ENCODE results near the gene TCF3. TPM values are rescaled to one million over a fixed set of nuclear protein-coding genes. Genes with fewer than 3 reads are reported as not detected.
"Not testable (repeated sequence)": the region's sequence is repeated elsewhere in the genome, so short reads cannot be mapped to it uniquely, and the experiment has no call there.

TCF3 gene
- polyA plus RNA-seq, 1 donor (not counting 4 experiments of a cell fraction or from before 2014, with no cell fraction given), result 40.0 TPM

GRCh38 chr19:1645299-1645698, 7.1 kb downstream of the TCF3 start:
- H3K79me2 ChIP-seq (ENCODE audit: control insufficient read depth, insufficient read depth, low read length), result peaks cover 25% of the 10 kb centered on the region
- H2AFZ ChIP-seq (ENCODE audit: control insufficient read depth, low read length), result no peak overlapping the region
- no peak for FAIRE-seq
- no peak for TF ChIP-seq CTCF (optimal IDR thresholded peaks at IDR 0.05 in 1 of 3, IDR thresholded peaks at IDR 0.05 in 1 of 3, conservative IDR thresholded peaks at IDR 0.05 in 1 of 3; ENCODE audit: extremely low read depth in 1 of 3, insufficient read depth in 2 of 3, low read length in 3 of 3)
- no peak for TF ChIP-seq EZH2 (IDR thresholded peaks at IDR 0.05; ENCODE audit: low read length)
- H3K4me2 ChIP-seq (ENCODE audit: control insufficient read depth, extremely low read depth, insufficient read depth, low read depth, low read length), result no peak overlapping the region
- no peaks in the 10 kb centered on the region for H3K9me3 ChIP-seq (ENCODE audit: control insufficient read depth, low read depth, low read length)
- H3K9ac ChIP-seq (ENCODE audit: control insufficient read depth, extremely low read depth, insufficient read depth, low read length), result no peak overlapping the region
- H3K36me3 ChIP-seq (ENCODE audit: control insufficient read depth in 2 of 2, extremely low read depth in 1 of 2, insufficient read depth in 2 of 2, low read length in 2 of 2), result peaks cover 26 to 38% of the 10 kb centered on the region in 2 experiments
- no peaks in the 10 kb centered on the region for H3K9me1 ChIP-seq (ENCODE audit: control insufficient read depth, extremely low read depth, insufficient read depth, low read length)
- dilution Hi-C loops (cut with MboI; ENCODE audit: extremely low pct_ligation_motif_present, low sequenced_read_pairs), result no loop called here
- H3K27me3 ChIP-seq (ENCODE audit: control insufficient read depth, extremely low read depth, insufficient read depth, low read length), result no peaks in the 10 kb centered on the region
- H3K4me1 ChIP-seq (ENCODE audit: control insufficient read depth, extremely low read depth, insufficient read depth, low read length), result no peaks in the 10 kb centered on the region
- no peak for DNase-seq (ENCODE audit: low read depth, low spot score)
- no peak overlapping the region for H3K4me3 ChIP-seq (ENCODE audit: control insufficient read depth in 2 of 3, extremely low read depth in 1 of 3, insufficient read depth in 2 of 3, low read depth in 1 of 3, low read length in 3 of 3)
- no peak overlapping the region for H3K27ac ChIP-seq (ENCODE audit: control insufficient read depth, insufficient read depth, low read length)
- H4K20me1 ChIP-seq (ENCODE audit: control insufficient read depth, extremely low read depth, insufficient read depth, low read length), result no peaks in the 10 kb centered on the region

GRCh38 chr19:1644070-1644469, 8.3 kb downstream of the TCF3 start:
- TF ChIP-seq CTCF (optimal IDR thresholded peaks at IDR 0.05 in 1 of 3, IDR thresholded peaks at IDR 0.05 in 1 of 3, conservative IDR thresholded peaks at IDR 0.05 in 1 of 3; ENCODE audit: extremely low read depth in 1 of 3, insufficient read depth in 2 of 3, low read length in 3 of 3) (no peak), EZH2 (IDR thresholded peaks at IDR 0.05; ENCODE audit: low read length) (no peak)
- no peak overlapping the region for H3K4me2 ChIP-seq (ENCODE audit: control insufficient read depth, extremely low read depth, insufficient read depth, low read depth, low read length)
- H3K79me2 ChIP-seq (ENCODE audit: control insufficient read depth, insufficient read depth, low read length), result peaks cover 21% of the 10 kb centered on the region
- no peaks in the 10 kb centered on the region for H3K27me3 ChIP-seq (ENCODE audit: control insufficient read depth, extremely low read depth, insufficient read depth, low read length)
- no peaks in the 10 kb centered on the region for H4K20me1 ChIP-seq (ENCODE audit: control insufficient read depth, extremely low read depth, insufficient read depth, low read length)
- no peaks in the 10 kb centered on the region for H3K4me1 ChIP-seq (ENCODE audit: control insufficient read depth, extremely low read depth, insufficient read depth, low read length)
- H3K9me3 ChIP-seq (ENCODE audit: control insufficient read depth, low read depth, low read length), result no peaks in the 10 kb centered on the region
- H2AFZ ChIP-seq (ENCODE audit: control insufficient read depth, low read length), result no peak overlapping the region
- H3K9me1 ChIP-seq (ENCODE audit: control insufficient read depth, extremely low read depth, insufficient read depth, low read length), result no peaks in the 10 kb centered on the region
- no peak overlapping the region for H3K27ac ChIP-seq (ENCODE audit: control insufficient read depth, insufficient read depth, low read length)
- H3K4me3 ChIP-seq (ENCODE audit: control insufficient read depth in 2 of 3, extremely low read depth in 1 of 3, insufficient read depth in 2 of 3, low read depth in 1 of 3, low read length in 3 of 3), result no peak overlapping the region
- peaks cover 28 to 39% of the 10 kb centered on the region in 2 experiments for H3K36me3 ChIP-seq (ENCODE audit: control insufficient read depth in 2 of 2, extremely low read depth in 1 of 2, insufficient read depth in 2 of 2, low read length in 2 of 2)
- no peak overlapping the region for H3K9ac ChIP-seq (ENCODE audit: control insufficient read depth, extremely low read depth, insufficient read depth, low read length)
- dilution Hi-C loops (cut with MboI; ENCODE audit: extremely low pct_ligation_motif_present, low sequenced_read_pairs), result no loop called here
- FAIRE-seq (no peak), DNase-seq (ENCODE audit: low read depth, low spot score) (no peak)

GRCh38 chr19:1640893-1641448, 11.4 kb downstream of the TCF3 start:
- dilution Hi-C loops (cut with MboI; ENCODE audit: extremely low pct_ligation_motif_present, low sequenced_read_pairs); H4K20me1 ChIP-seq (ENCODE audit: control insufficient read depth, extremely low read depth, insufficient read depth, low read length); H3K9me1 ChIP-seq (ENCODE audit: control insufficient read depth, extremely low read depth, insufficient read depth, low read length); H3K9me3 ChIP-seq (ENCODE audit: control insufficient read depth, low read depth, low read length); H3K4me3 ChIP-seq (ENCODE audit: control insufficient read depth in 2 of 3, extremely low read depth in 1 of 3, insufficient read depth in 2 of 3, low read depth in 1 of 3, low read length in 3 of 3); DNase-seq (ENCODE audit: low read depth, low spot score); H3K9ac ChIP-seq (ENCODE audit: control insufficient read depth, extremely low read depth, insufficient read depth, low read length); H2AFZ ChIP-seq (ENCODE audit: control insufficient read depth, low read length); H3K27ac ChIP-seq (ENCODE audit: control insufficient read depth, insufficient read depth, low read length); H3K4me1 ChIP-seq (ENCODE audit: control insufficient read depth, extremely low read depth, insufficient read depth, low read length); FAIRE-seq; H3K27me3 ChIP-seq (ENCODE audit: control insufficient read depth, extremely low read depth, insufficient read depth, low read length); H3K4me2 ChIP-seq (ENCODE audit: control insufficient read depth, extremely low read depth, insufficient read depth, low read depth, low read length): not testable (repeated sequence)
- Histone ChIP-seq H3K79me2 (ENCODE audit: control insufficient read depth, insufficient read depth, low read length) (peaks cover 29% of the 10 kb centered on the region), H3K36me3 (ENCODE audit: control insufficient read depth in 2 of 2, extremely low read depth in 1 of 2, insufficient read depth in 2 of 2, low read length in 2 of 2) (peaks cover 27 to 31% of the 10 kb centered on the region in 2 experiments)

Data from keratinocyte (primary cell).